ENCODE data around the gene BBS2. TPM values are rescaled to one million over a fixed set of nuclear protein-coding genes. Genes with fewer than 3 reads are reported as not detected.

Gene BBS2
- total RNA-seq, 1 experiment from 2014 or later = 27.7 TPM

- H3K36me3 Mint-ChIP-seq (ENCODE audit: insufficient read depth, unreplicated experiment) = no peaks in the 10 kb centered on the region
- no TSS peak for BruUV-seq (replicated peaks)
- H3K9me3 ChIP-seq = no peaks in the 10 kb centered on the region
- no peaks in the 10 kb centered on the region for H3K27me3 ChIP-seq (replicated peaks; ENCODE audit: control insufficient read depth, insufficient read depth, low read length)
- H3K27me3 Mint-ChIP-seq (ENCODE audit: insufficient read depth, unreplicated experiment) = peaks cover 12% of the 10 kb centered on the region
- no peak overlapping the region for H3K4me3 ChIP-seq (ENCODE audit: low read depth, low read length)
- no peak for TF ChIP-seq CTCF (IDR thresholded peaks at IDR 0.05; ENCODE audit: insufficient read depth in 1 of 2, low read depth in 1 of 2, low read length in 1 of 2, severe bottlenecking in 1 of 2, unreplicated experiment in 1 of 2)
- intact Hi-C loops (cut with micrococcal nuclease; ENCODE audit: unreplicated experiment) = no loop called here
- ChIA-PET CTCF (interaction anchor here (1.2 kb wide), 1 partner anchor 23 kb away, joined by 6 read pairs; no protein-coding TSS in a partner anchor), POLR2A (no interaction called here)
- H3K27ac Mint-ChIP-seq (ENCODE audit: unreplicated experiment) = no peak overlapping the region
- H3K9me3 Mint-ChIP-seq (ENCODE audit: unreplicated experiment) = no peaks in the 10 kb centered on the region
- H3K4me1 ChIP-seq = no peaks in the 10 kb centered on the region
- no peaks in the 10 kb centered on the region for H3K4me1 Mint-ChIP-seq (ENCODE audit: low read depth, unreplicated experiment)
- H3K36me3 ChIP-seq (ENCODE audit: control insufficient read depth, insufficient read depth, low read length) = no peaks in the 10 kb centered on the region
- DNase-seq = no peak
- H3K4me3 Mint-ChIP-seq (ENCODE audit: unreplicated experiment) = no peak overlapping the region
These were observed 32.2 kb upstream of the BBS2 start for GRCh38 chr16:56551796-56552738.

- H3K27me3 Mint-ChIP-seq (ENCODE audit: insufficient read depth, unreplicated experiment) = peaks cover 12% of the 10 kb centered on the region
- no peak overlapping the region for H3K4me3 ChIP-seq (ENCODE audit: low read depth, low read length)
- CTCF ChIA-PET = no interaction called here
- H3K36me3 Mint-ChIP-seq (ENCODE audit: insufficient read depth, unreplicated experiment) = no peaks in the 10 kb centered on the region
- H3K4me1 ChIP-seq = no peaks in the 10 kb centered on the region
- no peak for TF ChIP-seq CTCF (IDR thresholded peaks at IDR 0.05; ENCODE audit: insufficient read depth in 1 of 2, low read depth in 1 of 2, low read length in 1 of 2, severe bottlenecking in 1 of 2, unreplicated experiment in 1 of 2)
- intact Hi-C loops (cut with micrococcal nuclease; ENCODE audit: unreplicated experiment) = no loop called here
- no peaks in the 10 kb centered on the region for H3K9me3 Mint-ChIP-seq (ENCODE audit: unreplicated experiment)
- no peak for DNase-seq
- BruUV-seq (replicated peaks) = no TSS peak
- H3K4me1 Mint-ChIP-seq (ENCODE audit: low read depth, unreplicated experiment) = no peaks in the 10 kb centered on the region
- H3K27me3 ChIP-seq (replicated peaks; ENCODE audit: control insufficient read depth, insufficient read depth, low read length) = no peaks in the 10 kb centered on the region
- POLR2A ChIA-PET = no interaction called here
- no peak overlapping the region for H3K4me3 Mint-ChIP-seq (ENCODE audit: unreplicated experiment)
- H3K27ac Mint-ChIP-seq (ENCODE audit: unreplicated experiment) = no peak overlapping the region
- H3K36me3 ChIP-seq (ENCODE audit: control insufficient read depth, insufficient read depth, low read length) = no peaks in the 10 kb centered on the region
- H3K9me3 ChIP-seq = no peaks in the 10 kb centered on the region
These were observed 30.0 kb upstream of the BBS2 start for GRCh38 chr16:56549744-56550385.

- no peak for DNase-seq
- ChIA-PET POLR2A (no interaction called here), CTCF (no interaction called here)
- no peaks in the 10 kb centered on the region for H3K36me3 ChIP-seq (ENCODE audit: control insufficient read depth, insufficient read depth, low read length)
- H3K4me3 Mint-ChIP-seq (ENCODE audit: unreplicated experiment) = no peak overlapping the region
- no peaks in the 10 kb centered on the region for H3K9me3 ChIP-seq
- no peak overlapping the region for H3K4me3 ChIP-seq (ENCODE audit: low read depth, low read length)
- no peaks in the 10 kb centered on the region for H3K4me1 ChIP-seq
- no peaks in the 10 kb centered on the region for H3K27me3 ChIP-seq (replicated peaks; ENCODE audit: control insufficient read depth, insufficient read depth, low read length)
- H3K36me3 Mint-ChIP-seq (ENCODE audit: insufficient read depth, unreplicated experiment) = no peaks in the 10 kb centered on the region
- H3K9me3 Mint-ChIP-seq (ENCODE audit: unreplicated experiment) = no peaks in the 10 kb centered on the region
- no TSS peak for BruUV-seq (replicated peaks)
- no peaks in the 10 kb centered on the region for H3K4me1 Mint-ChIP-seq (ENCODE audit: low read depth, unreplicated experiment)
- intact Hi-C loops (cut with micrococcal nuclease; ENCODE audit: unreplicated experiment) = no loop called here
- no peak for TF ChIP-seq CTCF (IDR thresholded peaks at IDR 0.05; ENCODE audit: insufficient read depth in 1 of 2, low read depth in 1 of 2, low read length in 1 of 2, severe bottlenecking in 1 of 2, unreplicated experiment in 1 of 2)
- no peak overlapping the region for H3K27ac Mint-ChIP-seq (ENCODE audit: unreplicated experiment)
- peaks cover 12% of the 10 kb centered on the region for H3K27me3 Mint-ChIP-seq (ENCODE audit: insufficient read depth, unreplicated experiment)
These were observed 29.3 kb upstream of the BBS2 start for GRCh38 chr16:56549161-56549560.

Data from Caco-2 (cell line).